Right kidney (tissue), 1 donor: ENCODE results near the gene PRDM11.

Experiments used
- DNase-seq: peaks from one replicate; pipeline ENCODE4 v3.0.0-alpha.2; 2016

PRDM11 gene

DNA sequence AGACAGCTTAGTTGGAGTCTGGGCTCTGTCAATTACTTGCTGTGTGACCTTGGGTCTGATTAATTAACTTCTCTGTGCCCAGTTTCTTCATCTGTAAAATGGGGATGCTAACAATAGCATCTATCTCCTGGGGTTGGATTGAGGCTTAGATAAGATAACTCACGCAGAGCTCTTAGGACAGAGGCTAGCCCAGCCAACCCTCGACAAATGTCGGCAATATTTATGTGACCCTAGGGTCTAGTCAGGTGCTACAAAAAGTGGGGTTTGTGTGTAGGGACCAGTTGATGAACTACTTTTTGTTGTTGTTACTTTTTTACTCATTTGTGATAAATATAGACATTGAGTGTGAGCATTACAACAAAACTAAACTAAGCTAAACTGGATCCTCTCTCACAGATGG lies 117.3 kb downstream of the PRDM11 start:
- no peak for DNase-seq

DNA sequence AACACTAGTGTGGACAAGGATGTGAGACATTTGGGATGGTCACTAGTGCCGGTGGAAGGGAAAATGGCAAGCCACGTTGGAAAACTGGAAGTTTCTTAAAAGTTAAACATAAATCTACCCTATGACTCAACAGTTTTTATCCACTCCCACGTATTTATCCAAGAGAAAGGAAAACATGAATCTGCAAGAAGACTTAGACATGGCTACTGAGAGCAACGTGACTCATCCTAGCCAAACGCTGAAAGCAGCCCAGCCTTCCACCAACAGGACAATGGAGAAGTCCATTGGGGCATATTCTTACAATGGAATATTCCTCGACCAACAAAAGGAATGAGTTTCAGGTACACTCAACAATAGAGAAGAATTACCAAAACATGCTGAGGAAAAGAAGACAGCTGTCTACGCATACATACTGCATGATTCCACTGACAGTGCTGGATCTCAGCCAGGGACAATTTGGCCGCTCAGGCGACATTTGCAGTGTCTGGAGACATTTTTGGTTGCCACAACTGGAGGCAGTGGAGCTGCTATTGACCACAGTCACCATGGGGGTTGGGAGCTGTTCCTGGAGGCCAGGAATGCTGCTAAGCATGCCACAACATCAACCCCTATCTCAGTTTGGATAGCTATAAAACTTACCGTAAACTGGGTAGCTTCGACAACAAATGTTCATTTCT lies 118.5 kb downstream of the PRDM11 start:
- DNase-seq: no peak

DNA sequence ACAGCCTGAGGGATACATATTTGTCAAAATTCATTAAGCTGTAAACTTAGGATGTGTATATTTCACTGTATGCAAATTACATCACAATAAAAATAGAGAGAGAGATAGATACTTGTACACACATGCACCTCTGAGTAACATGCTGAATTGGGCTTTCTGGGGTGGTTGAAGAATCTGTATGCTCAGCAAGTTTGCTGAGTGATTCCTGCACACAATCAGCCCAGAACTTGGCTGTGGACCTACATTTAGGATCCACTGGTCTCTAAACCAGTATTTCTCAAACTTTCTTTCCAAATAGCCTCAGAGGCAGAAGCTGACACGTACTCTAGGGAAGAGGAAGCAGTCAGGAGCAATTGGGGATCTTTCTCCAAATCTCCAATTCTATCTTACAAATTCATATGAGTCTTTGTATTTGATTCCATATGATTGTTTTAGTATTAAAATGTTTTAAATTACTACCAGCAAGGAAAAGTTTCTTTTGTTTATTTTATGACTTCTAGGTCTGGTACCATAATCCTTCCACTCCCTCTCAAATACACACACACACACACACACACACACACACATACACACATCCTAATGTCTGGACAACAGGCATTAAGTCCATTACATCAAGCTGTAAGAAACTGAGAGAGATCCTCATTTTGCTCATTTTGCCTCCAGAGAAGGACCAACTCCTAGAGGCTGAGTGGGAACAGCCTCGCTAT lies 119.7 kb downstream of the PRDM11 start:
- no peak for DNase-seq

DNA sequence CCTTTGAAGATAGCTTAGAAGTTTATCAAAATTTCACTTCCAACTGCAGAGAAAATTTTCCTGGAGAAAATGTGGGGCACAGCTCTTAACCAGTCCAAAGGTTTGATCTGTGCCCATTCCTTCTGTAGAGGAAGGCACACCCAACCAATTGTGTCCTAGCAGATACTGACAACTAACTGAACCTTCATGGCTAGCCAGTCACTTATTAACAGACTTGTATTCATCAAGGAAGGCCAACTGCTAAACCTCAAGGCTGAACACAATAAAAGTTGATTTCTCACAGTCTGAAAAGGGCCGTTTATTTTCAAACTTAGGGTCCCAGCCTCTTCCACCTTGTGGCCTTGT lies 120.2 kb downstream of the PRDM11 start:
- no peak for DNase-seq

DNA sequence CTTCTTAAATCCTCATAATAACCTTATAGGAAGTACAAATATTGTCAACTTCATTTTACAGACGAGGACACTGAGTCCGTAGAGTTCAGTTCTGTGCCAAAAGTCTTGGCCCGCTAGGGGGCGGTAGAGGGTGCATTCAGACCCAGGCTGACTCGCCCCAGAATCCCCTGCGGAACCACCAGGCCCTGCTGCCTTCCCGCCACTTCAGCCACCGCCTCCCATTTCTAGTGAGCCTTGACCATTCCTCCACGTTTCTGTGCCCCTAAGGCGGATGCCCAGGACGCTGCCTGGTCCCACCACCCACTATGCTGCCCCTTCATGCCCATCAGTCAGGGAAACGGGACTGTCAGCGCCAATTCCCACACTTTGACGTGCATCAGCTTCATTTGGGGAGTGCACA lies 120.6 kb downstream of the PRDM11 start:
- no peak for DNase-seq

DNA sequence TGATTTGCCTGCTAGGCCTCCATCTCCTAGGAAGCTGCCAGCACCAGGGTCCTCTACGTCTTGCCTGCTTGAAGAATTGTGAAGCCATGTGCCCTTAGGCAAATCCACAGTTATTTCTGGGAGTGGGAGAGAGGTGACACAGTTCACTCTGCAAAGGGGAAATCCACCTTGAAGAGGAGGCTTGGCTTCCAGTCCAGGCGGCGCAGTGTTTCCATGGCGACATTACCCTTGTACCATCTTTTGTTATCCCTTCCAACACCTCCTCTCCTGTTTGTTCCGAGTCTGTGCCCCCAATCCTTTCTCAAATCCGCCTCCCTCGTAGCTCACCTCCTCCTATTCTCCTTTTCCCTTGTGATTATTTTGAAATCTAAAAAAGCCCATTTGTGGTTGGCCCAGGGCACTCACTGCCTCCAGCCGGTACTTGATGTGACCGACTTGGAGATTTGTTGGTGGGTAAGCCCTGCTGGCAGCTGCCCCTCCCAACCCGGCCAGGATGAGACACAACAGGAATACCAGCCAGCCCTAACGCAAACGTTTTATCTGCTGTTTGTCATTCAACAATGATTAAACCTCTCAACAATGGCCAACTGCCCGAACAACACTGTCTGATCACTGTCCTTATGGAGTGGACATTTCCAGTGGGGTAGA lies 121.3 kb downstream of the PRDM11 start:
- DNase-seq: no peak

DNA sequence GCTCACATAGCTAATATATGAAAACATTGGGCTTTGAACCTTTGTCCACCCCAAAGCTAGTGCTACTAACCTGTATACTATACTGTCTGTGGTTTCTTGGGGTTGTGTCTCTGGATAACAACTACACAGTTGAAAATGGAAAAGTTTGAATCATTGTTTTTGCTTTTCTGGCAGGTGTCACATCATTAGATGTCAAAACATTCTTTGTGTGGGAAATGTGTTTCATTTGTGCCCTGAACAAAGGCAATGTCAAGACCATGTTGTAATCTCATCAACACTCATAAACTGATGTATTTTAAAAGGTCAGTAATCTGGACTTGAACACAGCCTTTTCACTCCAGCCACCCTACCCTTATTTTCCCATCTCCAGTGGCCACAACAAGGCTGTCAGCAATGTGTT lies 123.2 kb downstream of the PRDM11 start:
- no peak for DNase-seq

DNA sequence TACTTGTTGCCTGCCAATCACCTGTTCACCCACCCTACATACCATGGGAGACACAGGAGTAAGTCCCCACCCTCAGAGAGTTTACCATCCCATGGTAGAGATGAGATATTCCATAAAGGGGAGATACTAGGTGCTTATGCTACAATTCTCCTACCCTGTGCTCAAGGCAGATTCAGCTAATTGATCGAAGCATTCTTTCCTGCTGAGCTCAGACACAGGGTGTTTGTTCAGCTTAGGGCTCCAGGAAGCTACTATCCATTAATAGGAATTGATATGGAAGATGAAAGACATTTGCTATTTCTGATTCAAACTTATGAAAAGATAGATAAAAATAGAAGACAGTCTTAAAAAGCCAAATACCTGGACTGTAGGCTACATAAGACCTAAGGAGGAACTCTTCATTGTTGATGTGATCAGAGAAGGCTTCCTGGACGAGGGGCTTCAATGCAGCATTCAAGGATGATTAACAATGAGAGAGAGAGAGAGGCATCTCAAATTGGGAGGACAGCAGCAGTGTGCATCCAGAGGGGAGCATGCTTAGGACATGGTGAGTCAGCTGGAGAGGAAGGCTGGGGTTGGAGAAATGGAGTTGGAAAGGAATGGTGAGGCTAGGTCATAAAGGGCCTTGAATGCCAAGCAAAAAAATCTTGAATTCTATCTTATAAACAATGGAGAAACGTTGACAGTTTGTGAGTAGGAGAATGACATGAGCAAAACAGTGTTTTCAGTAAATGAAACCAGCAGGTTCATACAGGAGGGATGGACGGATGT lies 124.7 kb downstream of the PRDM11 start:
- DNase-seq: no peak

DNA sequence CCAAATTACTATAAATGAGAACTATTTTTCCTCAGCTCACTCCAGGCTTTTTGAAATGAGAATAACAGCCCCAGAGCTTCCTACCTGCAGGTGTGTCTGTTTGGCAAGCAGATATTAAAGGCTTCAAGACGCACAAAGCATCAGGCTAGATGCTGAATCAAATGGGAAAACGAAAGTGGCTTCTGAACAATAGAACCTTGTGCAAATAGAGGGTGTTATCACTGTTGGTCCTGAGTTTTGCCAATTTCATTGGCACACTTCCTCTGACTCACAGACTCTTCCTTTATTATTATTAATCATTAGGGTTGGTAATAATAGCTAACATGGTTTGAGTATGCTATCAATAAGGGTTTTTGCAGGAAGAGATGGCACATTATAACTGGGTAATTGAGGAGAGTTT lies 126.3 kb downstream of the PRDM11 start:
- DNase-seq: no peak

DNA sequence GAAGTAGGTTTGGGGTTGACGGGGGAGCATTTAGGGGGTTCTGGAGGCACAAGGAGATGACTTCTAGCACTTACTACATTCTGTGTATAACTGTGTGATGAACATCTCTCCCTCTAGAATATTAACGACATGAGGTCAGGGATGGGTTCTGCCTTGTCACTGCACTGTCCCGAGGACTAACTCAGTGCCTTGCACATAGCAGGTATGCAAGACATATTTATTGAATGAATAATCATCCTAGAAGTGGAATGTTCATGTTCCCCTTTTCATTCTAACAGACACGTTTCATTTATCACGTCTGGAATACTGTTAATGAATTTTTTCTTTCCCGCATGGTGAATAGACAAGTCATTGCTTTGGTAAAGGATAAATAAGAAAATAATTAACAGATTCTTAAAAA lies 127.1 kb downstream of the PRDM11 start:
- DNase-seq: no peak

DNA sequence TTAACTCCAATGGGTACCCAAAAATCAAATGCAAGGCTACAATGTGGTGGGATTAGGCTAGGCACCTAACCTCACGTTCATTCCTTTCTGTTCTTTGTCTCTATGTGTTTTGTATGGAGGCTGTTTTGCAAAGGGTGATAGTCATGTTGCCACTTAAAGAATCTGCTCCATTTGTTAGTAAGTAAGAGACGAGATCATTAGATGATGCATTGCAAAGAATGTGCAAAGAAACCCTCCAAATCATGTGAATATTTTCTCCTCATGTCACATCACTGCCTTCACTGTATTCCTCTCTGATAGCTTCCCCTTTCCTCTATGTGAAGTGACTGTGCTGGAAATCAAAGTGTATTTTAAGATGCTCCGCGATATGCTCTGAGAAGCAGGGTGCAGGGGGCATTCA lies 127.8 kb downstream of the PRDM11 start:
- DNase-seq: no peak

DNA sequence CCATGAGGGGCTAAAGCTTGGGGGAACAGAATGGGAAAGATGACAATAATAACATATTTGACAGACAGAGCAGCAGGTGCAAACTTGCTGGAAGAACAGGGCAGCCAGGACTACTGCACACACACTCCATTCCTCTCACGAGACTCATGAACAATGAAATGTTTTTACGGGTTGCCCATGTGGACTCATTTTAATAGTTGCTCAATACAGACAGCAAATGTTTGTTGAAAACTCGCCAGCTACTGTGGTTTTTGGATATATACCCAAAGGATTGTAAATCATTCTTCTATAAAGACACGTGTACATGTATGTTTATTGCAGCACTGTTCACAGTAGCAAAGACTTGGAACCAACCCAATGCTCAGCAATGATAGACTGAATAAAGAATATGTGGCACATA lies 129.4 kb downstream of the PRDM11 start:
- no peak for DNase-seq

DNA sequence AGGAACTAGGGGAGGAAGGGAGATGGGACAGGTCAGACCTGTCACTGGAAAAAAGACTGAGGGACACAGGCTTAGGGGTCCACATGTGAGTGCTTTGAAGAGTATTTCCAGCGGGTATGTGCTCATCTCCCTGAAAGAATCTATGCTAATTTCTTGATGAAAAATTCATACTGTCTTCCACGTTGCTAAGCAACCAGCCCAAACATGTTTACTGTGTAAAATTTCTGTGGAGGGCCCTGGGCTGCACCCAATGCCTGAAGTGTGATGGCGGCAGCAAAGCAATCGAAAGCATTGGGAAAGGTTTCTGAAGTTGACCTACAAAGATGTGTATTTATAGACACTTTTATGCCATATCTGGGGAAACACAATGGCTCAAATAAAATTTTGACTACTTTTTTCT lies 132.3 kb downstream of the PRDM11 start:
- DNase-seq: no peak

DNA sequence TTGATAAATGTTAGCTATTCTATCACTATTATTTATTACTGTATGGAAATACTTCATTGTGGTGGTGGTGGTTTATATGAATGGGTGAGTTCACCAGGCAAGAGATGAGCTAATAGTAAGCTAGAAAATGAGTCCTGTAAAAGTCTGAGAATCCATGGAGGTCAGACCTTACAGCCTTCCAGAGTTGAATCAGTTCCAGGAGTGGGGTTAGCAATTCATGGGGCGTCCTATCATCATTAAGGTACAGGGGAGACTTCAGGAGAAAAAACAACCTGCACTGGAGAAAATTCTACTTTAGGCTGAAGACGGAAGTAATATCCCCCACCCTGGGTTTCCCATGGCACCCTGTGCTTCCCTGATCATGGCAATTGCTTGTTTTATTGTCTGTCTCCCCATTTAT lies 133.2 kb downstream of the PRDM11 start:
- no peak for DNase-seq

DNA sequence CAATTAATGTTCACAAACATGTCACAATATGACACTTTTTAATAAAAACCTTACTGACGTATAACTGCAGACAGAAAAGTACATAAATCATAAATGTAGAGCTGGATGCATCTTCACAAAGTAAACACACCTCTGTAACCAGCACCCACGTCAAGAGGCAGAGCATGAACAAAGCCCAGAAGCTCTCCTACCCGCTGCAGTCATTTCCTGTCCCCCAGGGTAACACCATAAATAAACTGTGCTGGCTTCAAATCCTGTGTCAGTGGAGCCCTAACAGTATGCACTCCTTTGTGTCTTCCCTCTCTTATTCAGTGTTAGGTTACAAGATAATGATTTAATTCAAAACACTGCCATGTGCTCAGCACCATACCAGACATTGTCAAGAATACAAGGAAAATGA lies 134.0 kb downstream of the PRDM11 start:
- no peak for DNase-seq

DNA sequence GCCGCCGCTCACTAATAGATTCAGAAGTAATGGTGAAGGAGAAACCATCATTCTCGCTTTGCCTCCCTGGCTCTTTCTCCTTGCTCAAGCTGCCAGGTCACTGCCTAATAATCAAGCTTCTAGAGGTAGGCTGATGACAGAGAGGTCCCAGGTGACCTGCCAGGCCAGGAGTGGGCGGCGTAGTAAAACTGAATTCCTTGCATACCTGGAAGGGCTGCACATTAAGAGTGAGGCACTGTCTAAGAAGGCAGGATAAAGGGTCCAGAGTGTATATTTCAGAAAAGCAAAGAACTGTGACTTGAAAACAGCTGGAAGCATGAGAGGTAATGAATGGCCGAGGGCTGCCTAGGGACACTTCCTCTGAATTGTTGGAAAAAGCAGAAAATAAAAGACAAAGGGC lies 135.6 kb downstream of the PRDM11 start:
- no peak for DNase-seq
